Measurements from ENCODE around the gene NHLRC2.
"Not testable (repeated sequence)": the region's sequence is repeated elsewhere in the genome, so short reads cannot be mapped to it uniquely, and the experiment has no call there.

Gene NHLRC2

DNA sequence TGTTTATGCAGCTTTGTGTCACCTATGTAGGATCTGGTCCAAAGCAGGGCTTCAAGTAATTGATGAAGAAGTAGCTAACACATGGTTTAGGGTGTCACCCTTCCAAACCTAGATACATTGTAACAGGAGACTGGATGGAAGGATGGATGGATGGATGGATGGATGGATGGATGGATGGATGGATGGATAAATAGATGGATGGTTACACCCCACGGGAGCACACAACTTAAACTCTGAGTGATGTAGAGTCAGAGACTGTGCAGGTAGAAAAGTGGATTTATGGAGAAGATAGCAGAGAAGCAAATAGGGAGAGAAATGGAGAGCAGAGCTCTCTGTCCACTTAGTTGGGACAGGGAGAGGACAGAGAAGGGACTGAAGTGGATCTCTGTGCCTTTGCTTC is 78.4 kb downstream of the NHLRC2 start:
- in situ Hi-C loops (cut with HindIII; ENCODE audit: low sequenced_read_pairs), result no loop called here

DNA sequence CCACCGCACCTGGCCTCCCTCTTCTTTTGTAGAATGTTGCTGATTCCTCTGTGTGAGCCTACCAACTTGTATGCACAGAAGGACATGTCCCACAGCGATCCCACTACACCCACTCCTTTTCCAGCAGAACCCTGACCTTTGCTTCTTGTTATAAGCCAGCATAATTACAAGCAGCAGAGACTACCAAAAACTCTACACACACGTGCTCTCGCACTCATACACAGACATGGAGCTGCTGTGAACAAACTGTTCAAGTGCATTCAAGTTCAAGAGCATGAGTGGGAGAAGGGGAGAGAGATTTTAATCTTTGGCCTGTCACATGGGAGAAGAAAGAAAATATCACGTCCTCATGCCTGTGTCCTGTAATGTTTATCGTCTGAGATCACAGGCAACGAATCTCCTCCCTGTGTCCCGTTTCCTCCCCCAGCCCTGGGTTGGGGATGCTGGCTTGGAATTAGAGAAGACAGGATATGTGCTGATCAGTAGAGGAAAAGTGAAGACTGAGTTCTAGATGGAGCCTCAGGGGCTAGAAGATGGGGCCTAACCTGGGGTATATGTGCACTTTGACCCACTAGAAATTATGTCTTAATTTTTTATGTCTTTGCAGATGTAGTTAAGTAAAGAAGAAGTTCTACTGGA is 79.6 kb downstream of the NHLRC2 start:
- in situ Hi-C loops (cut with HindIII; ENCODE audit: low sequenced_read_pairs), result no loop called here

- in situ Hi-C loops (cut with HindIII; ENCODE audit: low sequenced_read_pairs), result no loop called here
These were observed 82.8 kb downstream of the NHLRC2 start for GRCh38 chr10:113937258-113937657.

DNA sequence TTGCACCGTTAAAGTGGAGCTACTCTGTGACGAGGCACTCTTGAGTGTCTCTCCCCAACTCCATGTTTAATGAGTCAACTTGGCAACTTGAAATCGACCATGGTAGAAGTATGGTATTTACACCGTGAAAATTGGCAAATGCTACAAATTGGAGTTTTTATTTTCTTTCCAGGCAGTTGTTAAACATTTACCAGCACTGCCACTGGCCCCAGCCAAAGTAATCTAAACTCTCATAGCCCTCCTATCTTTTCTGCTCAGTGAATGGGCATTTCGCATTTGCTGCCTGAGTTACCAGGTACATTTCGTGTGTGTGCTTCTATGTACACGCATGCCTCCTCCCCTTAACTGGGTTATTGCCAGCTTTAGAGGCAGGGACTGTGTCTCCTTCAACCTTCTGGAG is 83.3 kb downstream of the NHLRC2 start:
- in situ Hi-C loops (cut with HindIII; ENCODE audit: low sequenced_read_pairs), result no loop called here

DNA sequence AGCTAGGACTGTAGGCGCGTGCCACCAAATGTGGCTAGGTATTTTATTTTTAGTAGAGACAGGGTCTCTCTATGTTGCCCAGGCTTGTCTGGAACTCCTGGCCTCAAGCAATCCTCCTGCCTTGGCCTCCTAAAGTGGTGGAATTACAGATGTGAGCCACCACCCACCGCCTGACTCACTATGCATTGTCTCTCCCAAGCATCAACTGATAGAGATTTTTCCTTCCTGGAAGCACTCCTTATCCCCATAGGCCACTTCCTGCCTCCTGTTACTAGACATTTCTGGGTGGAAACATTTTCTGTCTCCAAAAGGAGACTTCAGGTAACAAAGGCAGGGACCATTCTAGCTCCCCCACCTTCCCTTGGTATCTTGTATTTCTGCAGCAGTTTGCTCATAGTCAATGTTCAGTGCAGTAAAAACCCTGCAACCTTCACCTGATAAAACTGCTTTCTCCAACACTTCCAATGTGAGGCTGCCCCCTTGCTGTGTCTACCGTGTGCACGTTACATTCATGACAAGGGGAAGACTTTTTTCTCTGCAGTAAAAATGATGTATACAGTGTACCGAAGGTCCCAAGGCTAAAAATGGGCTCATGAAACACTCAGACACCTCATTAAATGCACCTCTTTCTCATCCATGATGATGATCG is 84.9 kb downstream of the NHLRC2 start:
- in situ Hi-C loops (cut with HindIII; ENCODE audit: low sequenced_read_pairs), result no loop called here

GRCh38 chr10:113941140-113941539 is 86.7 kb downstream of the NHLRC2 start:
- in situ Hi-C loops (cut with HindIII; ENCODE audit: low sequenced_read_pairs), result no loop called here

- in situ Hi-C loops (cut with HindIII; ENCODE audit: low sequenced_read_pairs), result not testable (repeated sequence)
These were observed 88.7 kb downstream of the NHLRC2 start for GRCh38 chr10:113943196-113943595.

- in situ Hi-C loops (cut with HindIII; ENCODE audit: low sequenced_read_pairs), result no loop called here
These were observed 90.7 kb downstream of the NHLRC2 start for GRCh38 chr10:113945075-113945686.

- in situ Hi-C loops (cut with HindIII; ENCODE audit: low sequenced_read_pairs), result no loop called here
These were observed 91.2 kb downstream of the NHLRC2 start for GRCh38 chr10:113945687-113946085.

GRCh38 chr10:113947184-113948041 is 93.0 kb downstream of the NHLRC2 start:
- in situ Hi-C loops (cut with HindIII; ENCODE audit: low sequenced_read_pairs), result no loop called here

DNA sequence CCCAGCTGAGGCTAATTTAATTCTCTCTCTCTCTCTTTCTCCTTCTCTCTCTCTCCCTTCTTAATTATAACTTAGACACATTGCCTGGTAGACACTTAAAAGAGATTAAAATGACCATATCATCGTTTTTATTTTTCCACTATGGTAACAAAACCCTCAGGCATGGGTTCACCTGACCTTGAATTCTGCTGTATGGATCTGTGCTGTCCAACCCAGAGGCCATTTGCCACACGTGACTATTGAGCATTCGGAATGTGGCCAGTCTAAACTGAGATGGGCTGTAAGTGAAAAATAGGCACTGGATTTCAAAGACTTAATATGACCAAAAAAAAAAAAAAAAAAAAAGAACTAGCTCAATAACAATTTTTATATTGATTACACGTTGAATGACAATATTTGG is 93.6 kb downstream of the NHLRC2 start:
- in situ Hi-C loops (cut with HindIII; ENCODE audit: low sequenced_read_pairs), result no loop called here

- in situ Hi-C loops (cut with HindIII; ENCODE audit: low sequenced_read_pairs), result no loop called here
These were observed 95.8 kb downstream of the NHLRC2 start for GRCh38 chr10:113950268-113950667.

- in situ Hi-C loops (cut with HindIII; ENCODE audit: low sequenced_read_pairs), result no loop called here
These were observed 99.2 kb downstream of the NHLRC2 start for GRCh38 chr10:113953505-113954272.

- in situ Hi-C loops (cut with HindIII; ENCODE audit: low sequenced_read_pairs), result no loop called here
These were observed 99.9 kb downstream of the NHLRC2 start for GRCh38 chr10:113954409-113954808.

DNA sequence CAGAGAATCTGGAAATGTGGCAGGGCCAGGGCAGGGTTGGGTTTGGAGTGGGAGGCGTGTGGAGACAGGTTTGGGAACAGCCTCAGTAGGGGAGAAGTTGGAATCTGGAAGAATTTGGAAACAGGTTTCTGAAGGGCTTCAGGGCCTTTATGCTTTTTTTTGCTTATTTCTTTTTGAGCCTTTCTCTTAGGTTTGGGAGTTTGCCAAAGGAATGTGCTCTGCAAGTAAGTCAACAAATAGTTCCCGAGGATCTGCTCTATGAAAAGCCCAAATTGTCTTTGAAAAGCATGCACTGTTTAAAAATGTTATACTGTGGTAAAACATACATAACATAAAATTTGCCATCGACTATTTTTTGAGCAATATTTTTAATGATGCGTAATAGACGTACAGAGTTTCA is 102.6 kb downstream of the NHLRC2 start:
- in situ Hi-C loops (cut with HindIII; ENCODE audit: low sequenced_read_pairs), result no loop called here

DNA sequence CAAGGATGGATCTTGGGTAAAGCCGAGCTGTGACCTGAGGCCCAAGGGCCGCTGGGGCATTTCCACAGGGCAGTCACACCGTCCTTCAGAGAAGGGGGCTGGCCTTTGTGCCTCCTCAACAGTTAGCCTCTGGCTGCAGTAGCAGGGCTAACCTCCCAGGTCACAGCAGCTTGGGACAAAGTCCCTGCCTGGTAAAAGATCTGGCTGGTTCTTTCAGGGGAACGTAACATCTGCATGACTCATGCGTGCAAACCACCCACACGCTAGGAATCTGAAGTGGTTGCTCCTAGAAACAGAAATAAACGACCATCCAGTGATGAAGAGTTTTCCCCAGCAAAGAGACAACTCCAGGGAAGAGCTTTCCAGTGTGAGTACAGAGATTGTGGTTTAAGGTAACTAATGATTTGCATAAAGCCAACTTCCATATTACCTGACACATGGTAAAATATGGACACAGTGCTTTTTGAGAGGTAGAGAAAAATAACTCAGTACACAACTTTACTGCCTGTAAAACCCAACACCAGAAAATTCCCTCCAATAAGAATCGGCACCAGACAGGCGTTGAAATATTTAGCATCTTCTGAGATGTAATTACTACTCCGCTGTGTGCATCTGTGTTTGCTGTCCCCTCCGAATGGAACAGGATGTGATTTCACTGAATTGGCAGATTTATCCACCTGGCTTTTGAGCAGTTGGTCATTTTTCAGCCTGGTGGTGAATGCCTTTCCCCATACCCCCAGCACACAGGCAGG is 104.3 kb downstream of the NHLRC2 start:
- in situ Hi-C loops (cut with HindIII; ENCODE audit: low sequenced_read_pairs), result no loop called here

DNA sequence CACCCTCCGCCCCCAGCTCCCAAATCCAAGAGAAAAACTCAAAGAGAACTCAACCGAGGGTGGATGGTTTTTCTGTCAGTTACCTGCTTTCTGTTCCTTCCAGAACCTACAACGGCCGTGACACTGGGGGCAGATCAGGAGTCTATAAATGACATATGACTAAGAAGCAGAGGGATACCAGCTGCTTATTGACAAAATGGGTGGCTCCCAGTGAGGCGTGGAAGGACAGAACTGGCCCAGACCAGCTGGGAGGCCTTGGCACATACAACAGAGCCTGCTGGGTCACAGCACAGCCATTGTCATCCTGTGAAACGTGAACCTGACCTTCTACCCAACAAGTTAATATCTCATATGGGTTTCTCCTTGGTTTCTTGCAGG is 104.9 kb downstream of the NHLRC2 start:
- in situ Hi-C loops (cut with HindIII; ENCODE audit: low sequenced_read_pairs), result no loop called here

GRCh38 chr10:113960617-113961181 is 106.2 kb downstream of the NHLRC2 start:
- in situ Hi-C loops (cut with HindIII; ENCODE audit: low sequenced_read_pairs), result no loop called here

DNA sequence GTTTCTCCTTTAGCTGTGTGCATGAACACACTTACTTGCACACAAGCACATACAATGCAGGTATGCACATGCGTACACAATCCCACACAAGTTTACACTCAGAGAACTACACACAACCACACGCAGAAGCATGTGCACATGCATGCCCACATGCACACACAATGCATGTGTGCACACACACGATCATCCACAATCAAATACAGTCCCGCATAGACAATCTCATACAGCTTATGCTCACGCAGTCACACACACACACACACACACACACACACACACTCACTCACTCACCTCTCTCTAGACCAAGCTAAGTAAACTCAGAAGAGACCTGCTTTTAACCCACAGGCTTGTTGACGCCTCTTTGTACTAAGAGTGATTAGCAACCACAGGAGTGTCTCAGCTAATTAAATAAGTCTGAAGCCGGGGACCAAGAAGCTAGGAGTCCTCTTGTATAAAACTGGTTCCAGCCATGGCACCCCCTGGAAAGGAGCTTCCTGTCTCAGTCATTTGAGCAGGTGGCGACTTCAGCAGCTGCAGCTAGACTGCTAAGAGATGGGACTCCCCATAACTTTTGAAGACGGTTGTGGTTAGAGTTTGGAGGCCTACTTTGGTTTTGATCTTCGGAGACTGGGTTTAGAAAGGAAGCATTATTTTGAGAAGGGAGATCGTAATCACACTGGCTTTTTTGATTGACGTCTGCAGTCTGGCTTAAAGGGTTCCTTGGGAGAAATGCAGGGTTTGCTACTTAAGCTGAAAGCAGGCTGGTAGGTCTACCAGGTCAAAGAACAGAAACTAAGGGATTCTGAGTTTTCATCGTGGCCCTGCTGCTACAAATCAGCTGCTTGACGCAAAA is 106.9 kb downstream of the NHLRC2 start:
- in situ Hi-C loops (cut with HindIII; ENCODE audit: low sequenced_read_pairs), result no loop called here

Data from DLD1 (cell line).